Naive thymus-derived CD4-positive, alpha-beta T cell (primary cell): ENCODE data around the gene CDKL4. TPM values are rescaled to one million over a fixed set of nuclear protein-coding genes. Genes with fewer than 3 reads are reported as not detected.
A peak's percentile ranks its signal among the peaks of the same experiment; 100 is the strongest.

Source experiments
- ATAC-seq: fragments of 150-1000 bp; cut with Tn5 transposase; 2 replicates; pipeline ENCODE4 v1.10.0; 2021; ENCODE audit warnings: mild to moderate bottlenecking, moderate library complexity
- CTCF ChIA-PET: fragments of 350-600 bp; sonication (Branson Sonifier 250); formaldehyde crosslinking; loops from one replicate; lab custom pipeline; 2021; ENCODE audit warnings: antibody characterized with exemption; lab: Charles Lee
- POLR2A ChIA-PET: fragments of 350-600 bp; sonication (Branson Sonifier 250); formaldehyde crosslinking; loops from one replicate; lab custom pipeline; 2021; ENCODE audit warnings: antibody characterized with exemption, inconsistent platforms; lab: Charles Lee
- DNase-seq, 9 donors: peaks; one replicate each; pipeline versions ENCODE4 v3.0.0 to v3.0.0-alpha.2; 2020 to 2022; ENCODE audit warnings: mixed read lengths in 1 of 9
- H3K27ac ChIP-seq: one replicate; pipeline ENCODE4 v1.7.0; 2013; ENCODE audit warnings: mild to moderate bottlenecking, low read depth, low read length, moderate library complexity
- H3K27me3 ChIP-seq, 2 donors: one replicate each; pipeline ENCODE4 v1.7.0; 2013; ENCODE audit warnings: low read length in 2 of 2, mild to moderate bottlenecking in 2 of 2, moderate library complexity in 2 of 2; ENCODE audit not compliant: control insufficient read depth in 2 of 2, insufficient read depth in 2 of 2
- H3K36me3 ChIP-seq, 3 experiments: 1 replicate in 2 of 3; 2 replicates in 1 of 3; pipeline ENCODE4 v1.7.0; 2013; ENCODE audit warnings: low read length in 3 of 3, mild to moderate bottlenecking in 3 of 3, moderate library complexity in 1 of 3; ENCODE audit not compliant: insufficient read depth in 3 of 3, control insufficient read depth in 2 of 3
- H3K4me1 ChIP-seq, 2 donors: one replicate each; pipeline ENCODE4 v1.7.0; 2013; ENCODE audit warnings: low read length in 2 of 2, mild to moderate bottlenecking in 2 of 2, moderate library complexity in 1 of 2; ENCODE audit not compliant: control insufficient read depth in 2 of 2, insufficient read depth in 2 of 2
- H3K4me3 ChIP-seq: 2 replicates; pipeline ENCODE4 v1.7.0; 2013; ENCODE audit warnings: mild to moderate bottlenecking, low read length
- H3K9me3 ChIP-seq, 3 experiments: 1 replicate in 2 of 3; 2 replicates in 1 of 3; pipeline ENCODE4 v1.7.0; 2013; ENCODE audit warnings: low read length in 3 of 3; ENCODE audit not compliant: control insufficient read depth in 2 of 3
- H3K27ac Mint-ChIP-seq, 9 donors: one replicate each; pipeline ENCODE4 v1.8.0; 2020 to 2022; ENCODE audit warnings: mixed read lengths in 9 of 9, mild to moderate bottlenecking in 8 of 9, moderate library complexity in 5 of 9, inconsistent platforms in 2 of 9
- H3K27me3 Mint-ChIP-seq, 5 donors: one replicate each; pipeline ENCODE4 v1.8.0; 2021 to 2022; ENCODE audit warnings: mixed read lengths in 5 of 5, mild to moderate bottlenecking in 1 of 5
- H3K36me3 Mint-ChIP-seq, 5 donors: one replicate each; pipeline ENCODE4 v1.8.0; 2020 to 2022; ENCODE audit warnings: mixed read lengths in 5 of 5, mild to moderate bottlenecking in 3 of 5, inconsistent platforms in 1 of 5
- H3K4me1 Mint-ChIP-seq, 7 donors: one replicate each; pipeline ENCODE4 v1.8.0; 2020 to 2022; ENCODE audit warnings: mixed read lengths in 7 of 7, mild to moderate bottlenecking in 3 of 7, inconsistent platforms in 1 of 7
- H3K4me3 Mint-ChIP-seq, 10 donors: one replicate each; pipeline ENCODE4 v1.8.0; 2020 to 2022; ENCODE audit warnings: mild to moderate bottlenecking in 10 of 10, mixed read lengths in 10 of 10, moderate library complexity in 6 of 10, inconsistent platforms in 2 of 10
- H3K9me3 Mint-ChIP-seq, 11 donors: one replicate each; pipeline ENCODE4 v1.8.0; 2020 to 2022; ENCODE audit warnings: mixed read lengths in 11 of 11, mild to moderate bottlenecking in 4 of 11, inconsistent platforms in 1 of 11, moderate library complexity in 1 of 11
- intact Hi-C, 2 donors: fragments of 100-400 bp; cut with micrococcal nuclease; formaldehyde crosslinking; loops; one replicate each; pipeline ENCODE4 v1.15.1; 2023
- polyA plus RNA-seq, 2 donors: library from polyadenylated mRNA; unstranded; fragments of 300-500 nt; fragmentation: Illumina TruSeq; gene quantifications; one replicate each; pipeline ENCODE4 v1.2.3, GENCODE V29; 2021
- total RNA-seq, 6 experiments: library from RNA in 5 of 6; stranded (reverse) in 5 of 6; gene quantifications; 1 replicate in 5 of 6; 2 replicates in 1 of 6; pipeline ENCODE4 v1.2.3 and lab custom pipeline; 2021 to 2026

Gene CDKL4
- total and polyA plus RNA-seq, 7 experiments from 2014 or later = 0.82 TPM; not detected in 6

- Histone ChIP-seq H3K9me3 (no peaks in the 10 kb centered on the region), H3K36me3 (no peaks in the 10 kb centered on the region), H3K4me1 (no peaks in the 10 kb centered on the region), H3K4me3 (no peak overlapping the region), H3K27me3 (no peaks in the 10 kb centered on the region), H3K27ac (no peak overlapping the region)
- POLR2A ChIA-PET = no interaction called here
- no peak overlapping the region for H3K27ac Mint-ChIP-seq
- peaks cover 0 to 4% (median 0%) of the 10 kb centered on the region in 5 donors for H3K27me3 Mint-ChIP-seq
- no peak for DNase-seq
- CTCF ChIA-PET = interaction anchor here (0.6 to 1.0 kb wide), 2 partner anchors 12 to 137 kb away, joined by 3 read pairs; no protein-coding TSS in a partner anchor
- H3K4me3 Mint-ChIP-seq = no peak overlapping the region
- peaks cover 0 to 8% (median 4%) of the 10 kb centered on the region in 11 donors for H3K9me3 Mint-ChIP-seq
- H3K36me3 Mint-ChIP-seq = peaks cover 0 to 4% (median 0%) of the 10 kb centered on the region in 5 donors
- no peak for ATAC-seq
- peaks cover 0 to 30% (median 21%) of the 10 kb centered on the region in 7 donors for H3K4me1 Mint-ChIP-seq
- intact Hi-C loops = no loop called here
These were observed 2.2 kb downstream of the CDKL4 start for GRCh38 chr2:39241588-39241987.

DNA sequence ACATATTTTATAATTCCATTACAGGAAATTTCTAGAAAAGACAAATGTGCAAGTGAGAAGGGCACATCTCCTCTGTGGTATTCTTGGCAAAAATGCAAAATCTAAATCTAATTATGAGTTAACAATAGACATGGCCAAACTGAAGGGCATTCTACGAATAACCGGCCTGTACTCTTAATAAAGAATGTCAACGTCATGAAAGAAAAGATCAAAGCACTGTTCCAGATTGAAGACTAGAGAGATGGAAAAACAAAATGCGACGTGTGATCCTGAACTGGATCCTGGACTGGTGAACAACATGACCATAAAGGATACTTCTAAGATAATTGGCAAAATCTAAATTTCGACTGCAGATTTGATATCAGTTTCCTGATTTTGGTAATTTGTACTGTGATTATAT lies 3.0 kb downstream of the CDKL4 start:
- Histone ChIP-seq H3K27ac (no peak overlapping the region), H3K36me3 (no peaks in the 10 kb centered on the region), H3K4me1 (no peaks in the 10 kb centered on the region), H3K4me3 (no peak overlapping the region), H3K27me3 (no peaks in the 10 kb centered on the region), H3K9me3 (no peaks in the 10 kb centered on the region)
- DNase-seq (no peak), ATAC-seq (no peak)
- intact Hi-C loops = no loop called here
- CTCF ChIA-PET = interaction anchor here (0.5 kb wide), 1 partner anchor 635 kb away, joined by 5 read pairs; no protein-coding TSS in a partner anchor
- H3K27me3 Mint-ChIP-seq = peaks cover 0 to 4% (median 0%) of the 10 kb centered on the region in 5 donors
- H3K4me3 Mint-ChIP-seq = no peak overlapping the region
- peaks cover 0 to 22% (median 13%) of the 10 kb centered on the region in 7 donors for H3K4me1 Mint-ChIP-seq
- H3K36me3 Mint-ChIP-seq = peaks cover under 1 to 12% (median 5%) of the 10 kb centered on the region in 5 donors
- H3K9me3 Mint-ChIP-seq = peaks cover 1 to 17% (median 7%) of the 10 kb centered on the region in 11 donors
- POLR2A ChIA-PET = no interaction called here
- H3K27ac Mint-ChIP-seq = no peak overlapping the region

DNA sequence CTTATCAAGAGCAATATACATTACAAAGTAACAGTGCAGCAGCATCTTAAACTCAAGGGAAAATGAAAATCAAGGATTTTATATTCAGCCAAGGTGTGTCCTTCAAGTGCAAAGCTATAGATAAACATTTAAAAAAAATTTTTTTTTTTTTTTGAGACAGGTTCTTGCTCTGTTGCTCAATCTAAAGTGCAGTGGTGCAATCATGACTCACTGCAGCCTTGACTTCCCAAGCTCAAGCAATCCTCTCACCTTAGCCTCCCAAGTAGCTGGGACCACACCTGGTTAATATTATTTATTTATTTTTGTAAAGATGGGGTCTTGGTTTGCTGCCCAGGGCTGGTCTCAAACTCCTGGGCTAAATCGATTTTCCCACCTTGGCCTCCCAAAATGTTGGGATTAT lies 9.0 kb downstream of the CDKL4 start:
- peaks cover 2 to 28% (median 14%) of the 10 kb centered on the region in 11 donors for H3K9me3 Mint-ChIP-seq
- Histone ChIP-seq H3K9me3 (no peaks in the 10 kb centered on the region), H3K36me3 (no peaks in the 10 kb centered on the region), H3K4me1 (no peaks in the 10 kb centered on the region), H3K4me3 (no peak overlapping the region), H3K27me3 (no peaks in the 10 kb centered on the region), H3K27ac (no peak overlapping the region)
- ChIA-PET CTCF (interaction anchor here (0.6 to 1.3 kb wide), 4 partner anchors 115 to 339 kb away, joined by 3 to 5 read pairs (median 4); no protein-coding TSS in a partner anchor), POLR2A (interaction anchor here (1.3 kb wide), 1 partner anchor 10 kb away, joined by 3 read pairs; no protein-coding TSS in a partner anchor)
- peaks cover 4 to 22% (median 5%) of the 10 kb centered on the region in 5 donors for H3K36me3 Mint-ChIP-seq
- no peak overlapping the region for H3K27ac Mint-ChIP-seq
- DNase-seq (no peak), ATAC-seq (no peak)
- peaks cover 0 to 5% (median 0%) of the 10 kb centered on the region in 5 donors for H3K27me3 Mint-ChIP-seq
- no peak overlapping the region for H3K4me3 Mint-ChIP-seq
- intact Hi-C loops = no loop called here
- H3K4me1 Mint-ChIP-seq = peaks cover 0 to 3% (median 1%) of the 10 kb centered on the region in 7 donors

- Histone ChIP-seq H3K27me3 (no peaks in the 10 kb centered on the region), H3K4me1 (peaks cover 4 to 9% of the 10 kb centered on the region in 2 donors), H3K27ac (no peak overlapping the region), H3K4me3 (no peak overlapping the region), H3K36me3 (no peaks in the 10 kb centered on the region), H3K9me3 (no peaks in the 10 kb centered on the region)
- Mint-ChIP-seq H3K27me3 (peaks cover 0 to 5% (median 0%) of the 10 kb centered on the region in 5 donors), H3K27ac (no peak overlapping the region), H3K4me3 (no peak overlapping the region), H3K36me3 (peaks cover 4 to 22% (median 5%) of the 10 kb centered on the region in 5 donors), H3K9me3 (peaks cover 2 to 26% (median 14%) of the 10 kb centered on the region in 11 donors), H3K4me1 (peaks cover 8 to 23% (median 21%) of the 10 kb centered on the region in 7 donors)
- DNase-seq (no peak), ATAC-seq (no peak)
- CTCF ChIA-PET = interaction anchor here (0.7 to 7.1 kb wide), 4 partner anchors 96 to 173 kb away, joined by 3 to 198 read pairs (median 3); partner anchors contain the start of gene SOS1
- POLR2A ChIA-PET = interaction anchor here (1.3 kb wide), 1 partner anchor 112 kb away, joined by 6 read pairs; the partner anchor contains the start of gene SOS1
- intact Hi-C loops = no loop called here
These were observed 11.6 kb downstream of the CDKL4 start for GRCh38 chr2:39232141-39232540.

DNA sequence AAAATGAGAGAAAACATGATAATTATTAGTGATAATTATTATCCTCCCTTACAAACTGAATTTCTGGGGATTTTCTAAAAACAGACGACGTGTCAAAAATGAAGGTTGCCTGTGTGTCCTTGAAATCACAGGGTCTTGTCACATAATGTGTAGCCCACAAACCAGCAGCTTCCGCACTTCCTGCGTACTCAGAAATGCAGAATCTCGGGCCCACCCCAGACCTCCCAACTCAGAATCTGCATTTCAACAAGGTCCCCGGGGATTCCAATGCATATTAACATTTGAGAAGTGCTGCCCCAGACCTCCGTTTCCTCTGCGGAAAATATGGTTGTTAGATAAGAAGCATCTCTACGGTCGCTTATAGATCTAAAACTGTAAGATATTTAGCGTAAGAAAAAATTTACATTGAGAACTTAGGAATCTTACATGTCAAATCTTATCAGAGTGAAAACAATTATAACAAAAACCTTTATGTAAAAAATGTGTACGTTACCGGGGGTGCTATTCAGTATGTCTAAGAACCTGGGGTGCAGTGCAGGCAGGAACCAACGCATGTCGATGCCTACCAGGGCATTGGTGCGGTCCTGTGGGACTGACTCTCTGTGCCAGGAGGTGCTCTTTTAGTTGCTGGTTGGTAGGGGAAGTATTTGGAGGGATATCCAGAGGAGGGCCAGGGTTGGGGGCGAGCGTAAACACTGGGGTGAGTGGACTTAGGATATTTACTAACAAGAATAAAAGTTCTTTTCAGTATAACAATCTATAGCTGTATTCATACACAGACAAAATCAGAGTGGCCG lies 15.2 kb downstream of the CDKL4 start:
- H3K4me1 ChIP-seq = peaks cover 4 to 9% of the 10 kb centered on the region in 2 donors
- H3K4me3 ChIP-seq = peak overlapping the region; percentile 31
- ATAC-seq = peak; percentile 27
- no peak overlapping the region for H3K27ac ChIP-seq
- Mint-ChIP-seq H3K4me3 (peak overlapping the region; percentile 49 to 85 (median 76)), H3K4me1 (peaks cover 8 to 43% (median 21%) of the 10 kb centered on the region in 7 donors), H3K36me3 (peaks cover 0 to 11% (median 0%) of the 10 kb centered on the region in 5 donors), H3K9me3 (no peaks in the 10 kb centered on the region), H3K27me3 (peaks cover 0 to 6% (median 0%) of the 10 kb centered on the region in 5 donors), H3K27ac (peak overlapping the region in 4 of 9 donors; percentile 13 to 88 (median 54))
- intact Hi-C loops = loop anchor here (1.0 to 5.0 kb wide), 8 partner anchors 11 to 646 kb away; partner anchors contain the start of genes SOS1 (in 2 of the 2) and SRSF7 (in 1 of the 2)
- H3K36me3 ChIP-seq = no peaks in the 10 kb centered on the region
- no peaks in the 10 kb centered on the region for H3K9me3 ChIP-seq
- DNase-seq = no peak
- ChIA-PET CTCF (interaction anchor here (0.5 to 7.1 kb wide), 33 partner anchors 10 to 453 kb away, joined by 3 to 198 read pairs (median 5); partner anchors contain the start of gene SOS1), POLR2A (interaction anchor here (0.5 to 5.1 kb wide), 10 partner anchors 12 to 185 kb away, joined by 3 to 86 read pairs (median 4); partner anchors contain the start of gene SOS1)
- no peaks in the 10 kb centered on the region for H3K27me3 ChIP-seq
